BE2C (cell line): ENCODE data around the gene LRTM2.

ENCODE experiments used
- DNase-seq: peaks from one replicate; pipeline ENCODE4 v3.0.0-alpha.2; 2020
- H3K27me3 ChIP-seq: fragments of 250-450 bp; sonication (Bioruptor Pico); 2 replicates; pipeline ENCODE4 v1.5.1; 2020; ENCODE audit warnings: mild to moderate bottlenecking
- H3K36me3 ChIP-seq: fragments of 250-450 bp; sonication (Bioruptor Pico); 2 replicates; pipeline ENCODE4 v1.5.1; 2020; ENCODE audit warnings: mild to moderate bottlenecking
- H3K4me1 ChIP-seq: fragments of 250-450 bp; sonication (Bioruptor Pico); 2 replicates; pipeline ENCODE4 v1.5.1; 2020
- H3K4me3 ChIP-seq: 2 replicates; pipeline ENCODE4 v1.5.1; 2011; ENCODE audit warnings: low read depth, low read length
- H3K9me3 ChIP-seq: fragments of 250-450 bp; sonication (Bioruptor Pico); 2 replicates; pipeline ENCODE4 v1.5.1; 2020
- CTCF ChIP-seq: IDR thresholded peaks from 2 replicates; pipeline ENCODE4 v1.5.1; 2012; ENCODE audit warnings: mild to moderate bottlenecking, low read depth, low read length

The LRTM2 gene

GRCh38 chr12:1876086-1876485 is 55.7 kb downstream of the LRTM2 start:
- Histone ChIP-seq H3K4me1 (no peaks in the 10 kb centered on the region; the same call in 1 of the 2 replicates), H3K36me3 (no peaks in the 10 kb centered on the region), H3K9me3 (0 out of 2 replicates have a peak, but pooled peaks cover 3% of the 10 kb centered on the region), H3K27me3 (no peaks in the 10 kb centered on the region), H3K4me3 (no peak overlapping the region)
- TF ChIP-seq CTCF = no peak
- DNase-seq = no peak

GRCh38 chr12:1877169-1877878 is 57.0 kb downstream of the LRTM2 start:
- Histone ChIP-seq H3K36me3 (no peaks in the 10 kb centered on the region), H3K4me1 (no peaks in the 10 kb centered on the region), H3K4me3 (no peak overlapping the region), H3K9me3 (no peaks in the 10 kb centered on the region), H3K27me3 (no peaks in the 10 kb centered on the region)
- TF ChIP-seq CTCF = no peak
- no peak for DNase-seq

- Histone ChIP-seq H3K4me1 (no peaks in the 10 kb centered on the region), H3K4me3 (no peak overlapping the region), H3K27me3 (no peaks in the 10 kb centered on the region), H3K9me3 (no peaks in the 10 kb centered on the region), H3K36me3 (no peaks in the 10 kb centered on the region)
- no peak for DNase-seq
- TF ChIP-seq CTCF = no peak
Measured at GRCh38 chr12:1878214-1878613, 57.8 kb downstream of the LRTM2 start.

- DNase-seq = no peak
- Histone ChIP-seq H3K4me1 (no peaks in the 10 kb centered on the region), H3K4me3 (no peak overlapping the region), H3K36me3 (no peaks in the 10 kb centered on the region), H3K27me3 (no peaks in the 10 kb centered on the region), H3K9me3 (no peaks in the 10 kb centered on the region)
- TF ChIP-seq CTCF = no peak
Measured at GRCh38 chr12:1878695-1879094, 58.3 kb downstream of the LRTM2 start.

GRCh38 chr12:1879633-1880032 is 59.3 kb downstream of the LRTM2 start:
- no peak for DNase-seq
- no peaks in the 10 kb centered on the region for H3K9me3 ChIP-seq
- H3K4me3 ChIP-seq = no peak overlapping the region
- no peaks in the 10 kb centered on the region for H3K36me3 ChIP-seq
- no peaks in the 10 kb centered on the region for H3K27me3 ChIP-seq
- H3K4me1 ChIP-seq = no peaks in the 10 kb centered on the region
- no peak for TF ChIP-seq CTCF

GRCh38 chr12:1880153-1880845 is 59.9 kb downstream of the LRTM2 start:
- DNase-seq = no peak
- no peak for TF ChIP-seq CTCF
- no peak overlapping the region for H3K4me3 ChIP-seq

More at GRCh38 chr12:1880153-1880845, 59.9 kb downstream of the LRTM2 start:
- no peaks in the 10 kb centered on the region for H3K36me3 ChIP-seq
- no peaks in the 10 kb centered on the region for H3K4me1 ChIP-seq
- no peaks in the 10 kb centered on the region for H3K9me3 ChIP-seq
- H3K27me3 ChIP-seq = no peaks in the 10 kb centered on the region
